HG03342 (cell line): ENCODE measurements around the gene CEP78.
"Not testable (repeated sequence)": the region's sequence is repeated elsewhere in the genome, so short reads cannot be mapped to it uniquely, and the experiment has no call there.

ENCODE experiments used
- ATAC-seq: cut with Tn5 transposase; IDR thresholded peaks from one replicate; pipeline ENCODE4 v1.9.1; 2021; ENCODE audit warnings: mild to moderate bottlenecking, moderate library complexity; ENCODE audit not compliant: unreplicated experiment

Gene CEP78

DNA sequence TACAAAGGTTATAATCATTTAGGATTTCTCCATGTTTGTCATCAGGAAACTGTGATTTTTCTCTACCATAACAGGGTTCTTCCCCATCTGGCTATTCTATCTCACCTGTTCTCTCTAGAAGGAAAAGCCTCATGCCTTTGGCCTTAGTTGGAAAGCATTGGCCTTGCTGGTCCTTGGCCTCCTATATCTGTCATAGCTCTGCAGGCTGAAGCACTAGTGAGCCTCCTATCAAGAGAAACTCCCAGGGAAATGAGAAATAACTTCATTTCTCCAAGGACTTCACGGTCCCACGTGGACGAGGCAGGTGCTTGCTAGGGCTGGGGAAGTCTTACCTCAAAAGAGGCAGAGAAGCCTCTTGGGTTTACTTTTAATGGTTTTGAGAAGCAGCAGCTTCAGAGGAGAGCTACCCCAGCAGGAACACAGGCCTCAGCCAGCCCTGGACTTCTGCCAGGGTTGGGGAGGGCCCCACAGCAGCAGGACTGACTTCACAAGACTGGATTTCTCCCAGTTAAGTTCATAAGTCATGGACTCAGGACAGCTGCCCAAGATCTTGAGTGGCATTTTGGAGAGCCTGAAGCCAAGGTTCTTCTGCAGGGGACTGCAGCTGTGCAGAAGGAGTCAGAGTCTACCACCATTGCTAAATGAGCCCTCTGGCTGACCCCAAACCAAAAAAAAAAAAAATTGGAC, 45.2 kb downstream of the CEP78 start:
- no peak for ATAC-seq

GRCh38 chr9:78284181-78284580, 48.3 kb downstream of the CEP78 start:
- ATAC-seq, result not testable (repeated sequence)

DNA sequence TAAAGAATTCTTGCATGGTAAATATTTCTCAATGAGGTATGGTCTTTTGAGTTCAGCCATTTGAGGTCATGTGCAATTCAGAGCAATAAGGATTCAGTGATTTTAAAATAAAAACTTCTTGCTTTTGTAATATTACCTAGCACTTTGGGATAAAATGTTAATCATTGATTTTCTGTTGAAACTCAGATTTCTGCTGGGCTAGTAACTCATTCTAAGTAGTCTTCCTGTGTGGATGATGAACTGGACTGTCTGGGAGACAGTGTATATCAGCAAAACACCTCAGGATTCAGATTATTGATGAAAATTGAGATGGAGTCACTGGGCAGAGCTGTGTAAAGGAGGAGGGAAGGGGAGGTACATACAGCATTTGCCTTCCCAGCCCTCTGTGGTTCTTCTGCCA, 50.2 kb downstream of the CEP78 start:
- no peak for ATAC-seq

- no peak for ATAC-seq
Measured at GRCh38 chr9:78286946-78287388, 51.1 kb downstream of the CEP78 start.

GRCh38 chr9:78288214-78288892, 52.5 kb downstream of the CEP78 start:
- ATAC-seq, result no peak

- ATAC-seq, result no peak
Measured at GRCh38 chr9:78289474-78289873, 53.6 kb downstream of the CEP78 start.

DNA sequence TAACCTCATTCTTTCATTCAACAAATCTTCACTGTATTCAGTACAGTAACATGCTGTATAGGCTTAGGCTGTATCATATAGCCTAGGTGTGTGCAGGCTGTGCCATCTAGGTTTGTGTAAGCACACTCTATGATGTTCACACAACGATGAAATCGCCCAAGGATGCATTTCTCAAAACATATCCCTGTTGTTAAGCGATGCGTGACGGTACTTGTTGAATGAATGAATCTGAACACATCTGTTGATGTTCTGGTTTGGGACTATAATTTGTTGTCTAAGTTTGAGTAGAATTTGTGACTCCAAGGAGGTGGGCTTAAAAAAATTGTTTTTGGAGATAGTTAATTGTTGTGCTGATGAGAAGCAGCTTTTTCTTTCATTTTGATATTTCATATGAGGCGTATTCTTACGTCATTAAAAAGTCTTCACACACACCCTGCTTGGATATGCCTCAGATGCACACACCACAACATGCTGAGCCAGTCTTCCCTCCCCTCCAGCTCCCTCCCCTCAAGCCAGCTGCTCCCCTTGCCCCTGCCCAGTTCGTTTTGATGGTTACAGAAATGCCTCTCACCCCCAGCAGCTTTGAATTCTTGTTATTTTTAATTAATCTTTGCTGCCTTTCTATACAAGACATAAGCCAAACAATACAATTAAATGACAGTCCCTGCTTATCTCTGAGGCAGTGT, 55.5 kb downstream of the CEP78 start:
- ATAC-seq, result no peak

DNA sequence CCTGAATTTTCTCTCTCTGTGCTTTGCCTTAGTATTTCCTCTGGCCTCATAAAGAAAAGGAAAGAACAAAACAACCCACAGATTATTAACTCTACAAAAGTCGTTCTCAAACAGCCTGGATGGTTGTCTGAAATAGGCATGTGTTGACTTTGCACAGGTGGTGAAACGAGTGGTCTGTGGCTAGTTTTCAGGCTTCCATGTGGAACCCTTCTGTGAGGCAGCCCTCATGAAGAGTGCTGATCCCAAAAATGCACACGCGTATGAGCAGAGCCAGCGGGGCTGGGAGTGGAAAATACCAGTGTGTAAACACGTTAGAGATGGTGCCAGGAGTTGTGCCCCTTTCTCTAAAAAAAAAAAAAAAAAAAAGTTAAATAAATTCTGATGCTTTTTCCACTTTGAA, 56.2 kb downstream of the CEP78 start:
- ATAC-seq, result no peak

- ATAC-seq, result no peak
Measured at GRCh38 chr9:78292716-78293497, 57.0 kb downstream of the CEP78 start.

- no peak for ATAC-seq
Measured at GRCh38 chr9:78294290-78295176, 58.7 kb downstream of the CEP78 start.

- no peak for ATAC-seq
Measured at GRCh38 chr9:78295177-78295575, 59.3 kb downstream of the CEP78 start.

DNA sequence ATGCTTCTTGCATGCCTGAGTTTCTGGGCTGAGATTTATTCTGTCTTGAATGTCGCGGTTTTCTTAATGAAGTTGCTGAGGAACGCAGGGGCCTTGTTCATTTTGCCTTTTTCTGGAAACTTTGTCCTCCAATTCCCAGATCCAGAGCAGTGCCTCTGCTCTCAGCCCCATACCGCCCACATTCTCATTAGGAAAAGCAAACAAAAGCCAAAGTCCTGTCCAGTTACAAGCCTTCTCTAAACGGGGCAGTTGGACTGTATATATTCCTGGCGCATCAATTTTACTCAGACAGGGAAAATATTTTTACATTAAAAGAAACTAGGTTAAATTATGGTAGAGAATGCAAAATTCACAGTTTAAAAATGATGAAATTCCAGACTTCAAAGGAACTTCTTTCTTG, 59.9 kb downstream of the CEP78 start:
- no peak for ATAC-seq

- no peak for ATAC-seq
Measured at GRCh38 chr9:78296201-78296892, 60.5 kb downstream of the CEP78 start.

- peak; percentile 98 for ATAC-seq
Measured at GRCh38 chr9:78296893-78297671, 61.2 kb downstream of the CEP78 start, which contains the start of gene PSAT1. PSAT1 (plus strand) TSS chr9:78297125; CDS start chr9:78297211, 86 bp downstream.

GRCh38 chr9:78297672-78297961, 61.7 kb downstream of the CEP78 start:
- ATAC-seq, result no peak

DNA sequence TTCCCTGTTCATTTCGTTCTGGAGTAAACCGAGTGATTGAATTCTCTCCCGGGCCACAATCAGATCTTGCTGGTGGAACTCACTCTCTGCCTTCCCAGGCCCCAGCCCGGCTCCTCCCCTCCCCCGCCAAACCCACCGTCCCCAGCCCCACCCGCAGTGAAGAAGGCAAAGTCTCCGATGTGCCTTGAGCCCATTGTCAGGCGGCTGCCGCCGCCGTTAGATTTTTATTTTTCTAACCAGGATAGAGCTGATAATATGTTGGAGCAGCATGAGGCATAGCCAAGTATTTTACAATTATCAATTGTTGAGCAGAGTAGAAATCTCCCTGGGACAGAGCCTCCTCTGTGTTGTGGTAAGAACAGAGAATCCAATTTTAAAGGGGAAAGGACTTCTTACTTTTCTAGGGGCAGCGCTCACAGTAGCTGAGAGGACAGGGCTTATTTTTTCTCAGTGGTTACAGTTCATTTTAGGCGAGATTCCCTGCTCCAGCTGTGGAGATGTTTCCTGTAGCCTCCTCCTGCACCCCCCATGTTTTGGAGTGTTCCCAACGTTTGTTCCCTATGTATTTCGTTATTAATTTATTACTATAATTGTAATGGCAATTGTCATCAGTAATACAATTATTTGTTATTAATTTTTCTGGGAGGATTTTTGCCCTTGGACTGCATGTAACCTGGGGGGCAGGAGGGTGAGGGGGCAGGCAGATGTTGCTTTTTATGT, 62.3 kb downstream of the CEP78 start:
- ATAC-seq, result no peak

- no peak for ATAC-seq
Measured at GRCh38 chr9:78300209-78300608, 64.3 kb downstream of the CEP78 start.

DNA sequence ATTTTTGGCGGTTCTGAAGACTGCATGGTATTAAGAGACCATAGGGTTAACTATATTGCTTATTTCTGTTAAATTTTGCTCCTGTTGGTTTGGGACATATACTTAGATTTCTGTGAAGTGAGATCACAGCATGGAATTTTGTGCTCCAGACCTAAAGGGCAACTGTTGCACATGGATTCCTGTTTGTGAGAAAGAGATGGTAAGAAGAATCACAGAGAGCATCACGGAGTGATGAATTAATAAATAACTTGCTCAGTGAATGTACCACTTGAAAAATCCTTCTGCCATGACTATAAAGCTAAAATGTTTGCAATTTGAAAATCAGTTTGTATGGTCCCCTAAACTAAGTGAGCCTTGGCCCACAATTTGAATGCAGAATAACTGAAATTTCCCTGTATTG, 65.6 kb downstream of the CEP78 start:
- ATAC-seq, result no peak
